HG03571 (cell line): ENCODE results near the gene ARFRP1.

Experiments
- ATAC-seq: cut with Tn5 transposase; IDR thresholded peaks from one replicate; pipeline ENCODE4 v1.9.1; 2021; ENCODE audit not compliant: unreplicated experiment

ARFRP1 gene

DNA sequence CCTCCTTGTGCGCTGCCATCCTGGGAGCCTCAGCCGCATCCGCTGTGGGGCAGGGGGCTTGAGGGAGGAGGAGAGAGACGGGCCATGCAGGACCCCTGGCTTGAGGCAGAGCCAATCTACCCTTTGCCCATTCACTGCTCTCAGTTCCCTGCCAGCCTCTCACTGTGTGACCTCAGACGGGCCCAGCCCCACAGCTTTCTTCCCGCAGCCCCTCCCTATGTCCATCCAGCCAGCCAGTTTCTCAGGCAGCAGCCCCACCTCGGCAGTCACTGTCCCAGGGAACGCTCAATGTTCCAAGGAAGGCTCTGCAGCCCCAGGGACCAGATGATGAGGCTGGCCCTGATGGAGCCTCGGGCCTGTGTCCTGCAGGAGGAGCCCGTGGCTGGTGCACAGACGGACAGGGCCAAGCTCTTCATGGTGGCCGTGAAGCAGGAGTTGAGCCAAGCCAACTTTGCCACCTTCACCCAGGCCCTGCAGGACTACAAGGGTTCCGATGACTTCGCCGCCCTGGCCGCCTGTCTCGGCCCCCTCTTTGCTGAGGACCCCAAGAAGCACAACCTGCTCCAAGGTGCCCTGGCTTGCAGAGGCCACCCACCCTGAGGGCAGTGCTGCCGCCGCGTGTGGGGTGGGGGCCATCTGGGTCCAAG lies 15.2 kb downstream of the ARFRP1 start:
- ATAC-seq: no peak

DNA sequence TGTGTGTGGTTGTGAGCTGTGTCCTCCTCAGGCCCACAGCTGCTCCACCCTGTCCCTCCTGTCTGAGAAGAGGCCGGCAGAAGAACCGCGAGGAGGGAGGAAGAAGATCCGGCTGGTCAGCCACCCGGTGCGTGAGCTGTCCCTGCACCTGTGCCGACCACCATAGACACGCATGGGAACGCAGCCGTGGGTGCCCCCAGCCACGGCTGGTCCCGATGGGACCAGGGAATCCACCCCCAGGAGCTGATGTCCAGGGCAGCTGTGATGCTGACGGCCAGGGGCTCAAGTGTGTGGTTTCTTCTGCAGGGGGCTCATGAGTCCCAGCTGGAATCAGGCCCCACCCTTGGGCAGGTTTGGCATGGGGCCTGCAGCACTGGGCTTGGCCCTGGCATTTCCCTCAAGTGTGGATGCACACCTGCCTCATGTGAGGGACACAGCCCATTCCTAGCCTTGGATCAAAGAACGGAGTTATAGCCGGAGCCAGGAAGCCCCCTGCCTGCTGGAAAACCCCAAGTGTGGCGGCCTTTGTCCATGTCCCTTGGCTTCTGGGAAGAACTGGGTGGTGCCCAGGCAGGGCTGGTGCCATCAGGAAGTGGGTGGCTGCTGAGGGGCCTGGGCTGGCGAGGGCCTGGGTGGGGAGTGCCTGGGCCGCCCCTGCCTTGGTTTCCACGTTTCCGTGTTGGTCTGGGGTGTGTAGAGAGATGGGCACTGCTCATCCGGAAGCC lies 15.9 kb downstream of the ARFRP1 start:
- ATAC-seq: no peak

DNA sequence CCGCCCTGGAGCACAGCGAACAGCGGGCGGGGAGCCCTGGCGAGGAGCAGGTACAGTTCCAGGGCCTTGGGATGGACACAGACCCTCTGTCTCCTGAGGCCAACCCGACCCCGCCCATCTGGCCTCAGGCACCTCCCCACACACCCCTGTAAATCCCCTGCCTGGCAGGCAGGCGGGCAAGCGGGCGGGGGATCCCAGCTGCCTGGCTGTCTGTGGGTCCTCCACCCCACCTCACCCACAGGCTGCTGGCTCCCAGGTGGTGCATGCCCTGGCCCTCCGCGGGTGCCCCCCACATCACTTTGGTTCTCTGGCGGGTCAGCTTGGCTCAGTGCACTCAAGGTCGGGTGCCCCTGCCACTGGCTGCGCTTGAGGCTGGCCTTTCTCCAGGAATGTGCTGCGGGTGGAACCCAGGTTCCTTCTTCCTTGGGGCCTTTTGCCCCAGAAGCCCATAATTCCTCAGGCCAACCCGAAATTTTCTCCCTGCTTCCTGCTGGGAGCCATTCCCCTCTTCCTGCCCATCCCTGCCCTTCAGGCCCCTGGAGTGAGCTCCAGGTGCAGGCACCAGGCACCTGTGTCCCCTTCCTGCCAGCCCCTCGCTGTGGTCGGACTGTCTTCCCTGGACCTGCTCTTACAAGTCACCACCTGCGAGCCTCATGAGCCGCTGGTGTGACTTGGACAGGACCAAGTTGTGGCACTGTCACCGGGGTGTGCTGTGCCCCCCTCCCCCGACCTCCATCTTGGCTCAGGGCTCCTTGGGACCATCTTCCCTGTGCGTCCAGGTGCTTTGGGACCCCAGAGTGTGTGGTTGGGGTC lies 16.7 kb downstream of the ARFRP1 start:
- ATAC-seq: no peak

DNA sequence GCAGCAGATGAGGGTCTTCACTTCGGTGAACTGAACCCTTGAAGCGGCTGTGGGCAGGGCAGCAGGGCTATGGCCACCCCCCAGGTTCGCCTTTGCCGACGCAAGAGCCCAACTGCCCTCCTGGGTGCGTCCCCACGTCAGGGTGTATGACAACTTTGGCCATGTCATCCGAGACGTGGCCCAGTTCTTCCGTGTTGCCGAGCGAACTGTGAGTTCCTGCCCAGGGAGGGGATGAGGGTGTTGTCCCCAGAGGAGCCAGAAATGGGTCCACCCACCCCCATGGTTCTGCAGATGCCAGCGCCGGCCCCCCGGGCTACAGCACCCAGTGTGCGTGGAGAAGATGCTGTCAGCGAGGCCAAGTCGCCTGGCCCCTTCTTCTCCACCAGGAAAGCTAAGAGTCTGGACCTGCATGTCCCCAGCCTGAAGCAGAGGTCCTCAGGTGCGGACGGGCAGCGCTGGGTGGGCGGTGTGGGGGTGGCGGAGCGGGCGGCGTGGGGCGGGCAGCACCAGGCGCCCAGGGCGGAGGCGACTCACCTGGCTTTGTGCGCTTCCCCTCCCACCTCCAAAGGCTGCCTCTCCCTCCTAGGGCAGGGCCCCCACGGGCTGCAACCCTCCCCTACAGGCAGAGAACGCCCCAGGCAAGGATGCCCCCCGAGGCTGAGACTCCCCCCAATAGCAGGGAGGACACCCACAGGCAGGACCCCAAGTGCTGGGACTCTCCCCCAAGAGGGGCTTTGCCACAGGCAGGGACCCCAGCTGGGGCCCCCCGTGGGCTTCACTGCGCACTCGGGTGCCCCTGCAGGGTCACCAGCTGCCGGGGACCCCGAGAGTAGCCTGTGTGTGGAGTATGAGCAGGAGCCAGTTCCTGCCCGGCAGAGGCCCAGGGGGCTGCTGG lies 17.5 kb downstream of the ARFRP1 start:
- ATAC-seq: no peak

DNA sequence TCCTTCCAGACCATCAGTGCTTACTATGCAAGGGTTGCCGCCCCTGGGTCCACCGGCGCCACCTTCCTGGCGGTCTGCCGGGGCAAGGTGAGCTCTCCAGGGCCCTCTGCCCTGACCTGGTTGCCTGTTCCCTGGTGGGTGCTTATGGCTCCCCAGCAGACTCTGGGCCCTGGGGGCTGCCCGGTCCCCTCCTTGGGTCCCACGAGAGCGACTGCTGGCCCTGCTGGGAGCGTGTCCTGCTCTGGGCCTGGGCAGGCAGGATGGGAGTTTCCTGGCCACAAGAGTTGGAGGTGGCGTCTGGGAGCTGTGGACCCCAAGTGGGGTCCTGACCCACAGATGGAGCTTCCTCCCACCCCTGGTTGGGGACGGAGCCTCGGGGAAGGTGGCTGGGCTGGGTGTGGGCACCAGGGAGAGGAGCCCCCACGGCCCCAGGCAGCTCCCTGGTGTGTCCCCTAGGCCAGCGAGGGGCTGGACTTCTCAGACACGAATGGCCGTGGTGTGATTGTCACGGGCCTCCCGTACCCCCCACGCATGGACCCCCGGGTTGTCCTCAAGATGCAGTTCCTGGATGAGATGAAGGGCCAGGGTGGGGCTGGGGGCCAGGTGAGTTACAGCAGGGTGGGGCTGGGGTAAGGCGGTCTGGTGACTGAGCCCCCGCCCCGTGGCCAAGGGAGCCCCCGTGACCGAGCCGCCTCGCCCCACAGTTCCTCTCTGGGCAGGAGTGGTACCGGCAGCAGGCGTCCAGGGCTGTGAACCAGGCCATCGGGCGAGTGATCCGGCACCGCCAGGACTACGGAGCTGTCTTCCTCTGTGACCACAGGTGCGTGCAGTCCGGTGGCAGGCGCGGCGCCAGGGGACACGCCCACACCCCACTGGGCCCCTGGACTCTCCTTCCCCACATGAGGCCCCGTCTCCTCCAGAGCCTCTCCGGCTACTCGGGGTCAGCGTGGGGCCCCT lies 18.5 kb downstream of the ARFRP1 start:
- ATAC-seq: no peak

DNA sequence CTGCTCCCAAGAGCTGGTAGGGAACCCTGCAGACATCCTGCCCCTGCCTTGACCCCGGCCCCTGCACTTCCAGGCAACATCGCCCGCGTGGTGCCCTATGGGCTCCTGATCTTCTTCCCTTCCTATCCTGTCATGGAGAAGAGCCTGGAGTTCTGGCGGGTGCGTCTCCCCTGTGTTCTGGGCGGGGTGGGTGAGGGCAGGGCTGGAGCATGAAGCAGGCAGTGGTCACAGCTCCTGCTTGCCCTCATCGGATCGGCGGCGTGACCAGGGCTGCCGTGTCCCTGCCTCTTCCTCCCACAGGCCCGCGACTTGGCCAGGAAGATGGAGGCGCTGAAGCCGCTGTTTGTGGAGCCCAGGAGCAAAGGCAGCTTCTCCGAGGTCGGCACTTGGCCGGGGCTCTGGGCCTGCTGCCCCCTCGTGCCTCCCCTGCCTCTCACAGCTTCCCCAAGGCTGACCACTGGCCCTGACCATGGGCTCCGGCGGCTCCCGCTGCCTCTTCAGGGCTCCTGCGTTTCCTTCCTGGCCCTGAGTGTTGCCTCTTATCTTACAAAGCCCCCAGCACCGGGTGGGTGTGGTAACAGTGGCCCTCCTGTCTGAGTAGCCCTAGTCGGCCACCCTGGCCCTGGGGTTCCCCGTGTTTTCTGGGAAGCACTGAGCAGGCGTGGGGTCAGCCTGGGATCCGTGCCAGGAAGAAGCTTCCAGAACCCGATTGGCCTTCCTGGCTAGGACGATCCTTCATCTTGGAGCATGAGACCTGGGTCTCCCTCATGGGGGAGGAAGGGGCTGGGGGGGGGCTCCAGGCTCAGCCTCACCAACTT lies 19.3 kb downstream of the ARFRP1 start:
- ATAC-seq: no peak

DNA sequence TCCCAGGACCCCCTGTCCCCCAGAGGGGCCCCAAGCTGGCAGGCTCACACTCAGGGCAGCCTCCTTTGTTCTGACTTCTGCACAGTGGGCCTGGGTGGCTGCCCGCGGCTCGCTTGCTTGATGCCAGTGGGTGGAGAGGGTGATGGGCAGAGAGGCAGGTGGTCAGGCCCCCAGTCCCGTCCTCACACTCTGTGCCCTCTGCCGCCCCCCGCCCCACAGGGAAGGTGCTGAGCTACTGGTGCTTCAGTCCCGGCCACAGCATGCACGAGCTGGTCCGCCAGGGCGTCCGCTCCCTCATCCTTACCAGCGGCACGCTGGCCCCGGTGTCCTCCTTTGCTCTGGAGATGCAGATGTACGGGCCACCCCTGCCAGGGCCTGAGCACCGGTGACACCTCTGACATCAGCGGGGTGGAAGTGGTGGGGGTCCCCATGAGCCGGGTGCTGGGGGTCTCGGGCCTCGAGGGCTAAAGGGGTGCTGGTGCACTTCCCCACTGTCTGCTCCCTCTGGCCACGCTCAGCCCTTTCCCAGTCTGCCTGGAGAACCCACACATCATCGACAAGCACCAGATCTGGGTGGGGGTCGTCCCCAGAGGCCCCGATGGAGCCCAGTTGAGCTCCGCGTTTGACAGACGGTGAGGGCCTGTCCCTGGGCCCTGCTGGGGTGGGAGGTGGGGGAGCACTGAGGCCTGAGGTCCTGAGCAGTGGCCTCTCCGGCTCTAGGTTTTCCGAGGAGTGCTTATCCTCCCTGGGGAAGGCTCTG lies 20.2 kb downstream of the ARFRP1 start:
- no peak for ATAC-seq

DNA sequence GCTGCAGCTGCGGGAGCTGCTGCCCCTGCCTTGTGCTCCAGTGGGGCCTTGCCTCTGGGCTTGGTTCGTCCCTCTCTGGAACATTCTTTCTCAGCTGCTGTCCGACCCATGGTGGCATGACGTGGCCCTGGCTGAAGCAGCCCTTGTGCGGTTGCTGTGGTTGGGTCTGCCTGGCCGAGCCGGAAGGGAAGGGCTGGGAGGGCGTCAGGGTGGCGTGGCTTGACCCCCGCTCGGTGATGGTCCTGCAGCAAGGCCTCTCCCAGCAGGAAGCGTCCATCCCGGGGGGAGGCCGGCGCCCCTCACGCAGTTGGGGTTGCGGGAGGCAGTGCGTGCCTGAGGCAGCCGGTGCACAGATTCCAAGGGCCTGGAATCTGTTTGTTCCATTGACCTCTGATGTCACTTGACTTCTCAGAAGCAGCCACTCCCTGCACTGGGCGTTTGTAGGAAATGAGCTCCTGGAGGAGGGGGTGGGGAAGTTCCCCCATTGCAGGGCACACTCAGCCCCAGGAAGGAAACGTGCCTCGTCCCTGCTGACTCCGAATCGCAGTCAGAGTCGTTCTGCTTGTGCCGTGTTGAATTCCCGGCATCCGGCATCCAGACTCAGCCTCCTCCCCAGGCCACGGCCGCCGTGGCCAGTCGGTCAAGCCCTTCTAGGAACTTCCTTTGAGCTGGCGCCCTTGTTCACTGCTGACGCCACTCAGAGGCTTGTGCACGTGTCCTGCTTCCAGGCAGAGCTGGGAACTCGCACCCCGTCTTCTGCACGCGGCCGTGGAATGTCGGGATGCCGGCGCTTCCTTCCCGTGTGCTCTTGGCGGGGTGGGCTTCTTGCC lies 21.1 kb downstream of the ARFRP1 start:
- ATAC-seq: no peak

DNA sequence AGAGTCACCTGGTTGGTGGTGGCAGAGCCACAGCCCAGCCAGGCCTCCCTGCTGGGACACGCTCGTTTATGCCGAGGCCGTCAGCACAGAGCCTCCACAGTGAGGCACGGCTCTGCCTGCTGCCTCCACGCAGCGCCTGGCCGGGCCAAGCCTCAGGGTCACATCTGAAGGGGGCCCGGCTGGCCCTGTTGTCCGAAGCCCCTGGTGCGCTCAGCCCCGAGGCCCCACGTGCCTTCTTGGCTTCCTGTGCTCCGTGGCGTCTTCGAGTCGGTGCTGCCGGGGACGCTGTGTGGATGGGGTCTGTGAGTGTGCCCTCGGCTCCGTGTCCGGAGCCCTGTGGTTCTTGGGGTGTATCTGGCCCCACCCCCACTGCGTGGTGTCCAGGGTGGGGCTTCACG lies 21.7 kb downstream of the ARFRP1 start:
- ATAC-seq: no peak

DNA sequence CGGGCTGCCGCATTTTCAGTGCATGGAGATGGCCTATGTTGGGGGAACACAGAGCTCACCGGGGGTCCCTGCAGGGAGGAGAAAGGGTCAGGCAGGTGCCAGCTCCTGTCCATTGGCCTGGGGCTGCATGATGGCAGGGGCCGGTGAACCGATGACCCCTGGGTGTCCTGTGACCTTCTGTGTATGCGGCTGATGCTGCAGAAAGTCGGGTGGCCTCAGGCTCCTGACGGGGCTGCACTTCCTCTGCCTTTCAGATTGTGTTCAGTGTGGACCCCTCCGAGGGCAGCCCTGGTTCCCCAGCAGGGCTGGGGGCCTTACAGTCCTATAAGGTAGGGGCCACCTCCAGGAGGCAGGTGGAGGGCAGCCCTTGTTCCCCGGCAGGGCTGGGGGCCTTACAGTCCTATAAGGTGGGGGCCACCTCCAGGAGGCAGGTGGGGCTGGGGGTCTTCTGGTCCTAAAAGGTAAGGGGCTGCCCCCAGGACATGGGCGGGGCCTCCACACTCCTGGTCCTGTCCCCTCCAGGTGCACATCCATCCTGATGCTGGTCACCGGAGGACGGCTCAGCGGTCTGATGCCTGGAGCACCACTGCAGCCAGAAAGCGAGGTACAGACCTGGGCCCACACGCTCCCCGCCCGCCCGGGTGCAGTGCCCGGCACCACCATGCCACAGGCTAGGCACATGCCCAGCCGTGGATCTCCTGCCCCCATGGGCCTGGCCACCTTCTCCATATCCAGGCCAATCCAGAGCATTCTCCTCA lies 22.3 kb downstream of the ARFRP1 start:
- no peak for ATAC-seq

DNA sequence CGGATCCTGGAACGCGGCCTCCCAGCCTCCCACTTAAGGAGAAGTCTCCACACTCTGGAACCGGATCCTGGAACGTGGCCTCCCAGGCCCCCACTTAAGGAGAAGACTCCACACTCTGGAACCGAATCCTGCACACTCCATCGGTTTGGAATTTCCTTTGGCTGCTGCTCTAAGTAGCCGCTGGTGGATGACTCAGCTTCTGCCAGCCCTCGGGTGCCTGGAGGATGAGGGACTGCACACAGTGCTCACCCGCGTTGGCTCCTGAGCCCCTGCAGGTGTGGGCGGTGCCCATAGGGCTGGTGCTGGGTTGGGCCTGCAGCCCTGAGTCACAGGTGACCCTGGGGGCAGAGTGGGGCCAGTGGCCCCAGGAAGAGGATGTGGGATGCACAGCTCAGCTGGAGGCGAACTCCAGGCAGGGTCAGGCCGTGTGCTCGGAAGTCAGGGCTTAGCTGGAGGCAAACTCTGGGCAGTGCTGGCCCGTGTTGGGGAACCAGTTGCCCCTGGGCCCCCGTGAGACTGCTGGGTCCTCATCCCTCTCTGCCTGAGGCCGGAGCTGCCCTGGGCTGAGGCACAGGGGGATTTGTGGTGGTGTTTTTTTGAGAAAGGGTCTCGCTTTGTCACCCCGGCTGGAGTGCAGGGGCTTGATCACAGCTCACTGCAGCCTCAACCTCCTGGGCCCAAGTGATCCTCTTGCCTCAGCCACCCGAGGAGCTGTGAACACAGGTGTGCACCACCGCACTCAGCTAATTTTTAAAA lies 25.2 kb downstream of the ARFRP1 start:
- ATAC-seq: no peak

DNA sequence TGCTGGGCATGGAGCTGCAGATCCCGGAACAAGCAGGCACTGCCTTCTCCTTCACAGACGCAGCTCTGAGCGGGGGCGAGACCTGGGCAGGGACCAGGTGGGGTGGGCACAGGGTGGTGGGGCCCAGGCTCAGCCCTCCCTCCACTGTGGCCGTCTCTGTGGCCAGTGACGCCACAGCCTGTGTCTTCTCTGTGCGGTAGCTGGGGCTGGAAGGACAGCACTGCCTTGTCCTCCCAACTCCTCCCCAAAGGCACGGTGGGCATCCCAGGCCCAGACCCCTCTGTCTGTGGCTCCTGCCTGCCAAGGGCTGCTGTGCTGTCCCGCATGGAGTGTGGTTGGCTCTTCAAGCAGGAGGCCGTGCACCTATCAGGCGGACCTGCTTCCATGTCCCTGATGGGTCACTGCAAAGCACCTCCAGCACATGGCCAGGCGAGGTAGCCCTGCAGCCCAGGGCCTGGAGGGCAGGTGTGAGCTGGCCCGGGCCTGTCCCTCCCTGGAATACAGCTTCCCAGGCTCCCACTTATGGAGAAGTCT lies 26.1 kb downstream of the ARFRP1 start:
- no peak for ATAC-seq

DNA sequence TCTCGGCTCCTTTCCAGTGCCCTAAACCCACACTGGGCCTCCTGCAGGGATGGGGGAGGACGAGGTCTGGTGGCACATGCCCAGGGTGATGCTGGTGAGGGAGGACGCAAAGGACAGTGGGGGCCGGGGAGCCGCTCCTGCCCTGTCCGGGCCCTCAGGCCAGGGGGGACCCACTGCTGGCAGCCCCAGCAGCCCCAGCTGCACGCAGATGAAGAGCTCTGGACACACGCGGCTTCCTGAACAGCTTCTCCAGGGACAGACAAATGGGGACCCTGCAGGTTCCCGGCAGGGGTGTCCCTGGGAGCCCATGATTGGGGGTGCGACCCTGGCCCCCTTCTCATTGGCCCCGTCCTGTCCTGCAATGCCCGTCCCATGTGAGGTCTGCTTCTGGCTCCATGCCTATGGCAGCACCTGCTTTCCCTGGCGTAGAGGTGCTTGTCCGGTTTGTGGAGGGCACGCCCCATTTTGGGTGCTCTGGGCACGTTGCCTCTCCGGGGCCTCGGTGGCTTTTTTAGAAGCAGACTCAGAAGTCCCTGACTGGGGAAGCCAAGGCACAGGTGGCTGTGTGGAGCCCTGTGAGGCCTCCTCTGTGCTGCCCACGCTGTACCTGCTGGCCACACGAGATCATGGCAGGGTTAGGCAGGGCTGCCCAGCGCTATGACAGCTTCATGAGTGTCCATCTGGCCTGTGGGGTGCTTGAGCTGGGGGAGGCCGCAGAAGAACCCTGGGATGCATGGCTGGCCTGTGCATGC lies 26.7 kb downstream of the ARFRP1 start:
- ATAC-seq: no peak

DNA sequence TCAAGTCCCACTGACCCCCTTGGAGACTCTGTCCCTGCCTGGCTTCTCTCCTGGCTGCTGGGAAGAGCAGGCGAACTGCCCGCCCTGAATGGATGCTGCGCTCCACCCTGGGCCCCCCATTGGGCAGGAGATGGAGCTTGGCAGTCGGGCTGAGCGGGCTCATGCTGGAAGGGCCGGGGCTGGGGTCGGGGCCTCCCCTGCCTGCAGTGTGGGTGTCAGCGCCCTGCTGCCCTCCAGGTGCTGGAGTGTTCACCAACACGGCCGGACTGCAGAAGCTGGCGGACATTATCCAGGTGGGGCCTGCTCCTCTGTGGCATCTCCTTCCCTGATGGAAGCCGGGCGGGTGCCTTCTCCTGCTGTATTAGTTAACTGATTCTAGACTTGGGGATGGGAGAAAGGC lies 27.3 kb downstream of the ARFRP1 start:
- ATAC-seq: no peak

DNA sequence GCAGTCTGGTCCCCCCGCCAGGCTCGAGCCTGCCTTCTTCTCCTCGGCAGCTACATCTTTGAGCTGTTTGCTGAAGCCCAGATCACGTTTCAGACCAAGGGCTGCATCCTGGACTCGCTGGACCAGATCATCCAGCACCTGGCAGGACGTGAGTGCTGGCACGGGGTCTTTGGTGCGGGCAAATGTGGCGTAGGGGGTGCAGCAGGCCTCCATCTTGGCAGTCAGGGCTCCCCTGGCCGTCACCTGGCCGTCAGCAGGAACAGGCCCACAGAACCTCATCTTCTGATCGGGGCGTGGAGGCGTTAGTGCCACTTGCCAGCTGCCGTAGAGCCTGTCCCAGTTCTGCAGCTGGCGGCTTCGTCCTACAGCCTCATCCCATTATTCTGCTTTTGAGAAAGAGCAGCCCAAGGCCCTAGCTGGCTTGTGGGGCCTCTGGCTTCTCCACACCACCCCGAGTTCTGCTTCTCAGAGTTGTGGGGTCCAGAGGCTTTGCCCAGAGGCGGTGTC lies 27.9 kb downstream of the ARFRP1 start:
- no peak for ATAC-seq
